GM21723 (cell line): ENCODE data around the gene ASPDH.

Experiments
- ATAC-seq: cut with Tn5 transposase; IDR thresholded peaks from one replicate; pipeline ENCODE4 v1.9.1; 2021; ENCODE audit warnings: mild to moderate bottlenecking, moderate library complexity; ENCODE audit not compliant: unreplicated experiment

The ASPDH gene

DNA sequence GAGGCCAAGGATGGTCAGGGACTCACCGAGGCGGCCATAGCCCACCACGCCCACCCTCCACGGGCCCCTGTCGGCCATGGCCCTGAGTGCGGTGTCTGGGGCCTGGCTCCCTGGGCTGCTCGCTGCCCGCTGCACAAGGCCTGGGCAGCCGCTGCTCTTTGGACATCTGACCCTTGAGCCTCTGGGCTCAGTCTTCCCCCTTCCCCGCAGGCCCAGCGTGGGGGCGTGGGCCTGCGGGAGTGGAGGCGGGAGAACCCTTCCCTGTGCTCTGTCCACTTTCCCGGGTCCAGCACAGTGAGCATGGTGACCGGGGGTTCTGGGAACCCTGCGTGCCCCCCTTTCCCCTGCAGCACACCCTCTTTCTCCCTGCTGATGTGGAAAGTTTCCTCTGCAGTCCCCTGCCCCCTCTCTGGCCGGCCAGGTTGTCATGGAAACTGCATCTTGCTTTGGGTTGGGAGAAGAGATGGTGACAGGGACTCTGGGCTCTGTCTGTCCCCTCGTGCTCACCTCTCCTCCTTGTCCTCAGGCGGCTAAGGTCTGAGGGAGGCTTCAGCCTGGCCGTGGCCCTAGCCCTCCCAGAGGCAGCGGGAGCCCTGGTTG, at the start of gene ASPDH:
Gene ASPDH (minus strand): TSS at position 168 of the 600 bp plus-strand sequence. CDS start 90 bp downstream, at position 78.
- no peak for ATAC-seq

DNA sequence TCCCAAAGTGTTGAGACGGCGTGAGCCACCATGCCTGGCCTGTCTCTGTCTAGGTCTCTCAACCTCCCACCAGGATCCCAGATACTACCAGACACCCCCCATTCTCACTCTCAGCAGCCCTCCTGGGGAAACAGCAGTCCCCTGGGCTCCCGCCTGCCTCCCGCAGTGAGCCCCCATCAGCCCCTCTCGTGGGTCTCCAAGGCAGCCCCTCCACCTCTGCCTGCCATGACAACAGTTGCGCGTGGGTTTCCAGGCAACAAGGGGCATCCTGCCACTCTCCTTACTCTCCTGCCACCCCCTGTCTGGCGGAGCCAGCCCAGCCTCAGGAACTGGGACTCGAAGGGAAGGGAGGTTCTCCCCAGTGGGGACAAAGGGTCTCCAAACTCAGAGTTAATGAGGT, 49.3 kb upstream of the ASPDH start:
- no peak for ATAC-seq

DNA sequence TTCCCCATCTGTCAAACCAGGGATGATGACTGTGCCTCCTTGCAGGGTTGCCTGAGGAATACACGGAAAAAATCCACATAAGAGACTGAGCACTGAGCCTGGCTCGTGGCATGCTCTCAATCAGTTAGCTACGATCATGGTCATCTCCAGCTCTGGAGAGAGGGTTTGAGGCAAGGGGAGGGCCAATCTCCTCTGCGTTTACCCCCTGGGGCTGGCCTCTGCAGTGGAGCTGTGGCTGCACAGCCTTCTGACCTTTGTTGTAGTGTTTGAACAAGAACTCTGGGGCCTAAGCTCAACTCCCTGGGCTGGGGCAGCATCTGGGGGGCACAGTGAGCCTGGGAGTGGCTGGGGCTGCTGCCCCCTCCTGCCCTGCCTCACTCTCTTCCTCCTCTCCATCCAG, 48.6 kb upstream of the ASPDH start:
- ATAC-seq = no peak

DNA sequence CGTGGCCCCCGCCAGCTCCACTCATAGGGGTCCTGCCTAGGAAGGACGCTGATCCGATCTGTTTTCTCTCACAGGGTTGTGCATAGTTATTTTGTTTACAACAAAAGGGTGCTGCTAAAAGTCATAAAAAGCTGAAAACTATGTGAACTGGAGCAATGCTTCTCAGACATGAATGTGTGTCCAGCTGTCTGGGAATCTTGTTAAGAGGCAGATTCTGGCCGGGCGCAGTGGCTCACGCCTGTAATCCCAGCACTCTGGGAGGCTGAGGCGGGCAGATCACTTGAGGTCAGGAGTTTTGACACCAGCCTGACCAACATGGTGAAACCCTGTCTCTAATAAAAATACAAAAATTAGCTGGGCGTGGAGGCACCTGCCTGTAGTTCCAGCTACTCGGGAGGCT, 45.9 kb upstream of the ASPDH start:
- ATAC-seq = no peak

DNA sequence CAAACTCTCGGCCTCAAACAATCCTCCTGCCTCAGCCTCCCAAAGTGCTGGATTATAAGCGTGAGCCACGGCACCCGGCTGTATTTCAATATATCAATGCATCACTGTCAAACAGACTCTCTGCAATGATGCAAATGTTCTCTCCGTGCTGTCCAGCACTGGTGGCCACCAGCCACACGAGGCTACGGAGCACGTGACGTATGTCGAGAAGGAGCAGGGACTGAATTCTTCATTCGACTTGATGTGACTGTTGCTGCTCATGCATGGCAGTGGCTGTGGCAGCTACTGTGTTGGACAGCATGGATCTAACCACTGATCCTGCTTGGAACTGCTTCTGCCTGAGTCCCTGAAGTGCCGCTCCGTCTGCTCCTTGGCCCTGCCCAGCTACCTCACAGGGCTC, 44.7 kb upstream of the ASPDH start:
- no peak for ATAC-seq

DNA sequence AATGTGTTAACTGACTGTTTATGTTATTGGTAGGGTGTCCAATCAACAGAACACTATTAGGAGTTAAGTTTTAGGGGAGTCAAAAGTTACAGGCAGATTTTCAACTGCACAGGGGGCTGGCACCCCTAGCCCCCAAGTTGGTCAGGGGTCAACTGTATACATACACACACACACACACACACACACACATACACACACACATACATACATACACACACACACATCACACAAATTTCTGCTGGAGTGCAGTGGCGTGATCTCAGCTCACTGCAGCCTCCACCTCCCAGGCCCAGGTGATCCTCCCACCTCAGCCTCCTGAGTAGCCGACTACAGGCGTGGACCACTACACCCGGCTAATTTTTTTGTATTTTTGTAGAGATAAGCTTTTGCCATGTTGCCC, 44.3 kb upstream of the ASPDH start:
- ATAC-seq = no peak

DNA sequence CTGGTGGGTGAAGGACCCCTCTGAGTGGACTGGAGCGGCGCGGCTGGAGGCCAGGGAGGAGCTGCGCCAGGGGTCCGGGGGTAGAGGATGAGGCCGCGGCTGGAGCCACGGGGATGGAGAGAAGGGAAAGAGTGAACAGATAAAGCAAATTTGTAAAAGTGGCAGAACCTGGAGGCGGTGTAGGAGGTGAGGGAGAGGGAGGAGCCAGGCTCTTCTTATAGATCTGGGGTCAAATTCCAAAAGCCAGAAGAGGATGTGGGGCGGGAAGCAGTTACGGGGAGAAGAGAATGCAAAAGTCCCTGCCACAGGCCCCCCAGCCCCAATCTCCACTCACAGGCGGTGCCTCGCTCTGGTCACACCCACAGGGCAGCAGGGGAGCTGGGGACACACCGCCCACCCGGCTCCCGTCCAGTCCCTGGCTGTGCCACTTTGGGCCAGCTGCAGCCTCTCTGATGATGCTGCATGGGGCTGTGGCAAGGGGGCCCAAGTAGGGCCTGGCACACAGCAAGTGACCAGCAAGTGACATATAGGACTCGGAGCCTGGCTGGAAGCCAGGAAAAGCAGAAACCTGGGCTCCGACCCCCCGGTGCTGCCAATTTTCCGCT, 43.4 kb upstream of the ASPDH start:
- no peak for ATAC-seq

DNA sequence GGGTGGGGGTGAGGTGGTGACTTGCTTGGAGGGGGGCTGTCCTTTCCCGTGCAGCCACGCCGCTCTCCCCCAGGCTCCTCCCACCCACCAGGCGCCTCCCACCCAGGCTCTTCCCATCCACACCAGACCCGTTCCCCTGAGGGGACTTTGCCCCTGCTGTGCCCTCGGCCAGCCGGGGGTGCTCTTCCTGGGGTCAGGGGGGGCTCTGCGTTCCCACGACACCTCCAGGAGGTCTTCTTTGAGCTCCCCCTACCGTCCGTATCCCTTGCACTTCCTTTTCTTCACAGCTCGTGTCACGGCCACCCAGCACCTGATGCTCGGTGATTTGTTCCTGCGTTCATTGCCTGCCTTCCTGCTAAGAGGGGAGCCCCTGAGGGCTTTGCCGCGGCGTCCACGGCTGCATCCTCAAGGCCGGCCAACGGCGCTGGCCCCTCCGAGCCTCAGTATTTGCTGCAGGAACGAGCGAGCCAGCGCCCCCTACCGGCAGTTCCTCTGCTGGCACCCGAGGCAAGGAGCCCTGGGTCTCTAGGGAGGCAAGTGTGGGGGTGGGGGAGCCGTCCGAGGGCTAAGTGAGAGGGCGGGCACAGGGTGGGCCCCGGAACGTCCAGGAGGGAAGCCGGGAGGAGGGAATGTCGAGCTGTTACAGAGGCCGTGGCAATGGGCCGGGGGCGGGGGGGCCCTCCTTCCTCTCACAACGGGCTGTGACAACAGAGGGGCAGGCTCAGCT, 42.7 kb upstream of the ASPDH start:
- no peak for ATAC-seq

DNA sequence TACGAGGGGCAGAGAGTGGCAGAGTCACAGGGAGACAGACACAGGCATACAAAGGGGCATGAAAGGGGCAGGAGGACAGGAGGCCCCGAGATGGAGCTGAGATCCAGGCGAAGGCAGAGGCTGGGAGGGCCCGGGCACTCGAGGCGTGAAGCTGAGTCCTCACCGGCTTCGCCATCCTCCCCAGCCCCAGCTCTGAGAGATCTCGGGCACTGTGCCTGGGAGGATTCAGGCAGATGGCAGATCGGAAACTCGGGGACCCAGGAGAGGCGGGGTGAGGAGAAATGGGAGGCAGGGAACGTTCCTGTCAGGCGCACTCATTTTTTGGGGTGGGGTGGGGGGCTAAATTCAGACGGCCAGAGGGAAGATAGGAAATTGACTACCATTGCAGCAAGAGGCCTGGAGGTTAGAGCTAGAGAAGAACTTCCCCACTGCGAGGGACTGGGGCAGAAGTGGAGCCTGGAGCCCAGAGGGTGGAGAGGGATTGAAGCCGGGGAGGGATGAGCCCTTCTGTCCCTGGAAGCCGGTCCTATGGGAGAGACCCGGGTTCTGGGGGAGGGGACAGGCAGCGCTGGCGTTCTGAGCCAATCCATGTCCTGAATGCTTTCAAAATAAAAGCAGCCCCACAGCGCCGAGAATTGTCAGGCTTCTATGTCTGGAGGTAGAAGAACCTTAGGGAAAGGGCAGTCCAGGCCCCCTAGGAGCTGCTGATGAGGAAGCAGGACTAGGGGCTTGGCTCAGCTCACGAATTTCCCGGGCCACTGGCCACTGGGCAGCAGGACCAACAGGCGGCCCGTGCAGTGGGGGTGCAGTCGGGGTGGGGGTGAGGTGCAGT, 42.0 kb upstream of the ASPDH start:
- ATAC-seq = no peak

DNA sequence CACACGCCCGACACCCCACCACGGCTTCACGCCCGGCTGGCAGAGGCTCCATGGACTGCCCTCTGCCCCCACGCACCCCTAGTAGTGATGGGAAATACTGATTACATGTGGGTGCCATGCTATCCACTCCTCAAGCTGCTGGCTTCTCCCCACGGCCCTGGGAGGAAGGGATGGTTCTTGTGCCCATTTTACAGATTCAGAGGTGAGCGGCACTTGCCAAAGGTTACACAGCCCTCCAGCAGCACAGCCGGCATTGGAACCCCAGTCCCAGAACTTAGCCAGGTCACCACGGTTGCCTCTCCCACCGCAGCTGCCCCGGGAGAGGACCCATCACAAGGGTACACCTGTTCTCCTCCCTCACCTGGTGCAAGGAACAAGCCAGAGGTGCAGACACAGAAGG, 41.3 kb upstream of the ASPDH start:
- no peak for ATAC-seq

DNA sequence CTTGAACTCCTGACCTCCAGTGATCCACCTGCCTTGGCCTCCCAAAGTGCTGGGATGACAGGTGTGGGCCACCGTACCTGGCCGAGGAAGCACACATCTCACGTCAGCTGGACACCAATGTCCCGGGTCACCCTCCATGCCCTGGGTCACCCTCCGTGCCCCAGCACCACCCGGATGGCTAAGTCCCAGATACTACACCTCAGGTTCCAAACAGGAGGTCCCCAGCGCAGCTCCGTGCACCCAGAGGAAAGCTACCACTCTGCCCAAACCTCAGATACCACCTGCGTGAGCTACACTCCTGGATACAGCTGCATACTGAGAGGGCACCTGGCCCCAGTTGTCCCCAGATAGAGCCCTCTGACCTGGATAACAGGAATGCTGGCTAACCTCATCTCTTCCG, 40.5 kb upstream of the ASPDH start:
- no peak for ATAC-seq

DNA sequence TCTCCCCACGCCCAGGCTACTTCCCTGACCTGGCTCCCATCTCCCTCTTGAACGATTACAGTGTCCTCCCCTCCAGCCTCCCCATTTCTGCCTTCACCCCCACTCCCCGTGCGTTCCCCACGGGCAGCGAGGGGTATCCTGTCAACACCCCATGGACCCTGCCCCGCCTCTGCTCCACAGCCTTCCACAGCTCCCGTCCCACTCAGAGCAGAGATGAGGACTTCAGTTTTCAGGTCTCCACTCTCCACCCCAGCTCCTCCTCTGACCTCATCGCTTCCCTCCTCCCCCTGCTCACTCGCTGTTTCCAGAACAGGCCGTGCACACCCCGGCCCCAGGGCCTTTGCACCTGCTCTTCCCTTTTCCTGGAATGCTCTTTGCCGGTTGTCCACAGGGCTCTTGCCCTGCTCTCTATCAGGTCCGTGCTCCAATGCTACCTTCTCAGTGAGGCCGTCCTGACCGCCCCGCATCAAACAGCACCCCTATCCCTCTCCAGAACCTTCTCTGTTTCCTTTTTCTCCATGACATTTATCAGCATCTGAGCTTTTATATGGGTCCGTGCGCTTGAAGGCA, 39.5 kb upstream of the ASPDH start:
- no peak for ATAC-seq

DNA sequence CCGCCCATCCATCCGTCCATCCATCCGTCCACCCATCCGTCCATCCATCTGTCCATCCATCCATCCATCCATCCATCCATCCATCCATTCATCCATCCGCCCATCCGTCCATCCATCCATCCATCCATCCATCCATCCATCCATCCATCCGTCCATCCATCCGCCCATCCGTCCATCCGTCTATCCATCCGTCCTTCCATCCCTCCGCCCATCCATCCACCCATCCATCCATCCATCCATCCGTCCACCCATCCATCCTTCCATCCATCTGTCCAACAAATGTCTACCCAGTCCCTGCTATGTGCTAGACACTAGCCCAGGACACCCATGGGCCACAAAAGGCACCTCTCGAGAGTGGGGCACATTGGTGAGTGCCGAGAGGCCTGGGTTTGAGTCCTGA, 38.8 kb upstream of the ASPDH start:
- ATAC-seq = no peak

DNA sequence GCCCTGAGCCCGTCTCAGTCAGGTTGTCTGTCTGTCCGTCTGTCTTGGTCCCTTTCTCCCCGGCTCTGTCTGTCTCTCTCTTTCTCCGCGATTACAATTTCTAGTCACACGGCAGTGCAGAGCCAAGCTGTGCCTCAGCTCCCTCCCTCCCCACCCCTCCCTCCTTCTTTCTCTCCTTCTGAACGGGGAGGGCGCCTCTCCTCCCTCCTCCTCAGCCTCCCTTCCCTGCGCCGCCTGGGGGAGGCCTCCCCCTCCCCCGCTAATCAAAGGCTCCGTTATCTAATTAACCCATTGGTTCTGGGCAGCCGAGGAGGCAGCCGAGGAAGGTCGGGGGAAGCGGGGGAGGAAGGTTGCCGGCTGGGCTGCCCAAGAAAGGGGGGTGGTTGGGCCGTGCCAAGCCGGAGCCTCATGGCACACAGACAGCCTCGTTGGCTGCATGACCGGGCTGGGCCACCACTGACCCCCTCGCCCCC, 38.0 kb upstream of the ASPDH start:
- ATAC-seq = no peak

DNA sequence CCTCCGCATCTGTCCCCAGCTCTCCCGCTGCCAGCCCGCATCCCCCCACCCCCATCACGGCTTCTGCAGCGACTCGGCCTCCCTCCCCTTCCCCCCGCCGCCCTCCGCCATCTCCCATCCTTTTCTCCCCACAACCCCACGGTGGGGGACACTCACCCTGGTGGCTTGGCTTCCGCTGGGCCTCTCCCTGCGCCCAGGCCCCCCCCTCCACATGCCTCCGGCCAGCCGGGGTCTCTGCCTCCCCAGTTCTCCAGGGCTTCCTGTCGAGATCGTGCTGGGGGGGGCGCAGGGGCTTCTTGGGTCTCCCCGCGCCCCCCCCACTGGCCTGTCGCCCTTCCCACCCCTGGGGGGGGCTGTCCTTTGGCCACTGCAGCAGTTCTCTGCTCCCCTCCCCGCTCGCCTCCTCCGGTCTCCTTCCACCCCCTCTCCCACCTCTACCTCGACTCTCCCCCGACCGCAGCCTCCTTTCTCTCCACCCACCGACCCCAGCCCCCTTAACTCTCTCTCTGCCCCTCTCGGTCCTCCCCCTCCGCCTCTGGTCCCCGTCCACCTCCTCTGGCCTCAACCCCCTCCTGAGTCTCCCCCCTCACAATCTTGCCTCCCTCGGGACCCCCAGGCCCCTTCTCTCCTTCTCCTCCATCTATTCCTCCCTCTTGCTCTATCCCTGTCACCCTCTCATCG, 37.5 kb upstream of the ASPDH start:
- no peak for ATAC-seq

DNA sequence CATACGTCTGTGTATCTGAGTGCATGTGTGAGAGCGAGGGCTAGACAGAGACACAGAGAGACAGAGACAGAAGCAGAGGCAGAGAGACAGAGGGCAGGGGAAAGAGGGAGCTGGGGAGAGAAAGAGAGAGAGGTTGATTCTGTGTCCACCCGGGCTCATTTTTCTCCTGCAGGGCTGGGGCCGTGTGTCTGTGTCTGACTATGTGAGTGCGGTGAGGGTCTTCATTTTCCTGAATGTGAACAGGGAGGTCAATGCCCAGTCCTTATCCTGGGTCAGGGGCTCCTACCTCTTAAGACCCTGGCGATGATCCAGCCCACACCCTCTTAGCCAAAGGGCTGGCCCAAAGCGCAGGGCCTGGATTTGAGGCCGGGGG, 36.9 kb upstream of the ASPDH start:
- no peak for ATAC-seq

DNA sequence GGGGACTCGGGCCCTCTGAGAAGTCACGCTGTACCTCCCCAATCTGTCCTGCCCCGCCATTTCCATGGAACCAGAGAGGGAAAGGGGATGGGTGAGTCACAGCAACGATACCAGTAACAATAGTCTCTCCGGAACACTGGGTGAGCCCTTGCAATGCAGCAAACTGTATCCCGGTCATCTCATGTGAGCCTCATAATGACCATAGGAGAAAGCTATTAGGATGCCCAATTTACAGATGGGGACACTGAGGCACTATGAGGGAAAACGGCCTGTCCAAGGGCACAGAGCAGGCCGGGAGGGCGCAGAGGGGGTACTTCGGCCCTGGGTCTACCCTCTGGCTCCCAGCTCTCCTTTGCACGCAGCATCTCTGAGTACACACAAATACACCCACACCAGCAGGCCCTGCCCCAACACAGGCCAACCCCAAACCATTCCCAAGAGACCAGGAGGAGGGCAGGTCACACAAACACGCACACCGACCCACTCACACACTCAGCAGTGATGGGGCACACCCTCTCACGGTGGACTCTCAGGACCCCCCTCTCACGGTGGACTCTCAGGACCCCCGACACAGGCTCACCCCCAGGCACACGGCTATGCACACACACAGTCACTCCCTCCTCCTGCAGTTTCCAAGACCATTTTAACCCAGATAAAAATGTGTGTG, 36.3 kb upstream of the ASPDH start:
- no peak for ATAC-seq

DNA sequence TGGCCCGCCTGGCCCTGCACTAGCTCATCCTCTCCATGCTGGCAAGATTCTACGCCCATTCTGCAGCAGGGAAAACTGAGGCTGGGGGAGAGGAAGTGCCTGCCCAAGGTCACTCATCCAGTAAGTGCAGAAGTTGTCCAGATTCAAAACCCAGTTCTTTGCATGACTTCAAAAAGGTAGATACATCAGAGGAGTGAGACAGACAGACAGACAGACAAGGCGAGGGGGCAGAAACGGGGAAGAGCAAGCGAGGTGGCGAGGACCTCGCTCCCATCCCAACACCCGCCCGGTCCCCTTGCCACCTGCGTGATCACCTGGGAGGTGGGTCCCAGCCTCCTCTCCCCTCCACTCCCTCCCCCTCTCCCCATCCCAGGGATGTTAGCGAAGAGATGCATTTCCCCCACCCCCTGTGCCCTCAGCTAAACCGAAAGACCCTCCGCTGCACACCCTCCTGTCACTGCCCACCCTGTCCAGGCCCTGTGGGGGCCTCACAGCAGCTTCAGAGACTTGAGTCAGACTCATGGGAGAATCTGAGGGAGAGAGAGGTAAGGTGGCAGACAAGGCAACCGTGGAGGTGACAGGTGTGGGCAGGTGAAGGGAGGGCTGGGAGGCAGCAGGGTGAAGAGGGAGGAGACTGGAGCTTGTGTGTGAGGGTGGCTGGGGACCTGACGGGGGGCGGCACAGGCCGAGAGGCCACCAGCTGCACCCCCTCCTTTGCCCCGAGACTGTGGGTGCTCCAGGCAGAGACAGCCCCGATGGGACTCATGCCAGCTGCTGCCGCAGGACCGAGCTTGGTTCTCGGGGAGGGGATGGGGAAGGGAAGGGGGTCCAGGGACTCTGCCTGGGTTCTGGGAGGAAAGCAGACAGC, 35.6 kb upstream of the ASPDH start:
- no peak for ATAC-seq
